ENCODE results near the gene ALKBH7.

DNA sequence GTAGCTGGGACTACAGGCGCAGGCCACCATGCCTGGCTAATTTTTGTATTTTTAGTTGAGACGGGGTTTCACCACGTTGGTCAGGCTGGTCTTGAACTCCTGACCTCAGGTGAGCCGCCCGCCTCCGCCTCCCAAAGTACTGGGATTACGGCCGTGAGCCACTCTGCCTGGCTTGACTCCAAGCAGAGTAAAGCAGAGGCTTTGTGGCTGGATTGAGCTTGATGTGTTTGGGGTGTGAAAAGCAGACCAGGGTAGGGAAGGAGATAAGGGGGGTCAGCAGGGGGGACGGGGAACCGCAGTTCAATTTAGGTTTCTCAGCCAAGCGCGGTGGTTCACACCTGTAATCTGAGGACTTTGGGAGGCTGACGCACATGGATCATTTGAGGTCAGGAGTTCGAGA is 15.4 kb upstream of the ALKBH7 start:
- TF ChIP-seq, protein P1, sequence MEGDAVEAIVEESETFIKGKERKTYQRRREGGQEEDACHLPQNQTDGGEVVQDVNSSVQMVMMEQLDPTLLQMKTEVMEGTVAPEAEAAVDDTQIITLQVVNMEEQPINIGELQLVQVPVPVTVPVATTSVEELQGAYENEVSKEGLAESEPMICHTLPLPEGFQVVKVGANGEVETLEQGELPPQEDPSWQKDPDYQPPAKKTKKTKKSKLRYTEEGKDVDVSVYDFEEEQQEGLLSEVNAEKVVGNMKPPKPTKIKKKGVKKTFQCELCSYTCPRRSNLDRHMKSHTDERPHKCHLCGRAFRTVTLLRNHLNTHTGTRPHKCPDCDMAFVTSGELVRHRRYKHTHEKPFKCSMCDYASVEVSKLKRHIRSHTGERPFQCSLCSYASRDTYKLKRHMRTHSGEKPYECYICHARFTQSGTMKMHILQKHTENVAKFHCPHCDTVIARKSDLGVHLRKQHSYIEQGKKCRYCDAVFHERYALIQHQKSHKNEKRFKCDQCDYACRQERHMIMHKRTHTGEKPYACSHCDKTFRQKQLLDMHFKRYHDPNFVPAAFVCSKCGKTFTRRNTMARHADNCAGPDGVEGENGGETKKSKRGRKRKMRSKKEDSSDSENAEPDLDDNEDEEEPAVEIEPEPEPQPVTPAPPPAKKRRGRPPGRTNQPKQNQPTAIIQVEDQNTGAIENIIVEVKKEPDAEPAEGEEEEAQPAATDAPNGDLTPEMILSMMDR (IDR thresholded peaks at IDR 0.05) = no peak
- TF ChIP-seq POLR2A (IDR thresholded peaks at IDR 0.05) = no peak
- TF ChIP-seq POLR2AphosphoS5 (IDR thresholded peaks at IDR 0.05) = no peak

All from breast epithelium (tissue), 3 donors.